Caco-2 (cell line): ENCODE results near the gene MLLT10. TPM values are rescaled to one million over a fixed set of nuclear protein-coding genes. Genes with fewer than 3 reads are reported as not detected.

Experiments used
- BruUV-seq: library from RNA; stranded (reverse); fragments of 400-500 nt; replicated peaks from 2 replicates; lab custom pipeline; 2021; lab: Mats Ljungman, UMichigan
- CTCF ChIA-PET: fragments of 300-600 bp; sonication (Branson Sonifier 250); formaldehyde crosslinking; loops from one replicate; lab custom pipeline; 2022; ENCODE audit warnings: antibody characterized with exemption; lab: Charles Lee
- POLR2A ChIA-PET: fragments of 300-600 bp; sonication (Branson Sonifier 250); formaldehyde crosslinking; loops from one replicate; lab custom pipeline; 2022; ENCODE audit warnings: antibody characterized with exemption; lab: Charles Lee
- DNase-seq, 2 experiments: peaks; one replicate each; pipeline versions ENCODE4 v3.0.0 to v3.0.0-alpha.2; 2020 to 2022
- H3K27me3 ChIP-seq: replicated peaks from 2 replicates; pipeline ENCODE4 v1.6.0; 2011; ENCODE audit warnings: low read length; ENCODE audit not compliant: control insufficient read depth, insufficient read depth
- H3K36me3 ChIP-seq: 2 replicates; pipeline ENCODE4 v1.5.1; 2011; ENCODE audit warnings: low read length; ENCODE audit not compliant: control insufficient read depth, insufficient read depth
- H3K4me1 ChIP-seq: fragments of 250-450 bp; sonication (Bioruptor Pico); 2 replicates; pipeline ENCODE4 v1.5.1; 2020; ENCODE audit warnings: mild to moderate bottlenecking
- H3K4me3 ChIP-seq: 2 replicates; pipeline ENCODE4 v1.5.1; 2011; ENCODE audit warnings: low read depth, mild to moderate bottlenecking, control low read depth, low read length
- H3K9me3 ChIP-seq: fragments of 250-450 bp; sonication (Bioruptor Pico); 2 replicates; pipeline ENCODE4 v1.5.1; 2020; ENCODE audit warnings: mild to moderate bottlenecking, moderate library complexity
- H3K27ac Mint-ChIP-seq: one replicate; pipeline ENCODE4 v1.8.0; 2022; ENCODE audit warnings: mixed read lengths; ENCODE audit not compliant: unreplicated experiment
- H3K27me3 Mint-ChIP-seq: one replicate; pipeline ENCODE4 v1.8.0; 2022; ENCODE audit warnings: mixed read lengths; ENCODE audit not compliant: insufficient read depth, unreplicated experiment
- H3K36me3 Mint-ChIP-seq: one replicate; pipeline ENCODE4 v1.8.0; 2022; ENCODE audit warnings: mild to moderate bottlenecking, mixed read lengths; ENCODE audit not compliant: insufficient read depth, unreplicated experiment
- H3K4me1 Mint-ChIP-seq: one replicate; pipeline ENCODE4 v1.8.0; 2022; ENCODE audit warnings: low read depth, mixed read lengths; ENCODE audit not compliant: unreplicated experiment
- H3K4me3 Mint-ChIP-seq: one replicate; pipeline ENCODE4 v1.8.0; 2022; ENCODE audit warnings: mild to moderate bottlenecking, moderate library complexity, mixed read lengths; ENCODE audit not compliant: unreplicated experiment
- H3K9me3 Mint-ChIP-seq: one replicate; pipeline ENCODE4 v1.8.0; 2022; ENCODE audit warnings: mixed read lengths; ENCODE audit not compliant: unreplicated experiment
- intact Hi-C: fragments of 100-400 bp; cut with micrococcal nuclease; formaldehyde crosslinking; loops from one replicate; pipeline ENCODE4 v1.10.0; 2022; ENCODE audit not compliant: unreplicated experiment
- total RNA-seq: library from RNA; stranded (reverse); gene quantifications from 2 replicates; pipeline ENCODE4 v1.2.3, GENCODE V29; 2022
- TF ChIP-seq, protein P1 (sequence below), 2 experiments: fragments of 200-600 bp in 1 of 2; IDR thresholded peaks; 1 replicate in 1 of 2; 2 replicates in 1 of 2; pipeline versions ENCODE4 v1.5.1 to v1.8.0; 2011 to 2022; ENCODE audit warnings: antibody characterized with exemption in 1 of 2, control low read depth in 1 of 2, inconsistent platforms in 1 of 2, low read depth in 1 of 2, low read length in 1 of 2, mild to moderate bottlenecking in 1 of 2, moderate library complexity in 1 of 2; ENCODE audit not compliant: insufficient read depth in 1 of 2, severe bottlenecking in 1 of 2, unreplicated experiment in 1 of 2

MLLT10 gene
- total RNA-seq, 1 experiment from 2014 or later: 84.3 TPM

DNA sequence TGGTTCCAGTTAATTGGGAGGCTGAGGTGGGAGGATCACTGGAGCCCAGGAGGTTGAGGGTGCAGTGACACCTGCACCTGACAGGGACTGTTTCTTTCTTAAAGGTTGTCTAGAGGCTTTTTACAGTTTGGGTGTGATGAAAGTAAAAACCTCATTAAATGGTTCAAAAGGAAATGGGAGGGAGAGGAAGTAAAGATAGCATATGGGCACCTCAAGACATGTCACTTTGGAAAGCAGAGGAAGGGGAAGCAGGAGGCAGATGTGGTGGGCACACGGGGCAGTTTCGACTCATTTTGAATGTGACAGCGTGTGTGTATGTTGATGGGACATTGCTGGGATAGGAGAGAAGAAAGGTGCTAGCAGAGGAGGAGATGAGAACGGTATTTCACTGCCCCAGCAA, 203.1 kb downstream of the MLLT10 start:
- no TSS peak for BruUV-seq
- peaks cover 69% of the 10 kb centered on the region for H3K36me3 Mint-ChIP-seq
- H3K4me3 Mint-ChIP-seq: no peak overlapping the region
- Histone ChIP-seq H3K27me3 (no peaks in the 10 kb centered on the region), H3K4me3 (no peak overlapping the region), H3K9me3 (no peaks in the 10 kb centered on the region), H3K36me3 (peaks cover 16% of the 10 kb centered on the region), H3K4me1 (no peaks in the 10 kb centered on the region)
- ChIA-PET POLR2A (no interaction called here), CTCF (no interaction called here)
- H3K4me1 Mint-ChIP-seq: no peaks in the 10 kb centered on the region
- DNase-seq: no peak
- intact Hi-C loops: no loop called here
- TF ChIP-seq, protein P1, sequence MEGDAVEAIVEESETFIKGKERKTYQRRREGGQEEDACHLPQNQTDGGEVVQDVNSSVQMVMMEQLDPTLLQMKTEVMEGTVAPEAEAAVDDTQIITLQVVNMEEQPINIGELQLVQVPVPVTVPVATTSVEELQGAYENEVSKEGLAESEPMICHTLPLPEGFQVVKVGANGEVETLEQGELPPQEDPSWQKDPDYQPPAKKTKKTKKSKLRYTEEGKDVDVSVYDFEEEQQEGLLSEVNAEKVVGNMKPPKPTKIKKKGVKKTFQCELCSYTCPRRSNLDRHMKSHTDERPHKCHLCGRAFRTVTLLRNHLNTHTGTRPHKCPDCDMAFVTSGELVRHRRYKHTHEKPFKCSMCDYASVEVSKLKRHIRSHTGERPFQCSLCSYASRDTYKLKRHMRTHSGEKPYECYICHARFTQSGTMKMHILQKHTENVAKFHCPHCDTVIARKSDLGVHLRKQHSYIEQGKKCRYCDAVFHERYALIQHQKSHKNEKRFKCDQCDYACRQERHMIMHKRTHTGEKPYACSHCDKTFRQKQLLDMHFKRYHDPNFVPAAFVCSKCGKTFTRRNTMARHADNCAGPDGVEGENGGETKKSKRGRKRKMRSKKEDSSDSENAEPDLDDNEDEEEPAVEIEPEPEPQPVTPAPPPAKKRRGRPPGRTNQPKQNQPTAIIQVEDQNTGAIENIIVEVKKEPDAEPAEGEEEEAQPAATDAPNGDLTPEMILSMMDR (IDR thresholded peaks at IDR 0.05; ENCODE audit: insufficient read depth in 1 of 2, low read depth in 1 of 2, low read length in 1 of 2, severe bottlenecking in 1 of 2, unreplicated experiment in 1 of 2): no peak
- no peak overlapping the region for H3K27ac Mint-ChIP-seq
- no peaks in the 10 kb centered on the region for H3K9me3 Mint-ChIP-seq
- no peaks in the 10 kb centered on the region for H3K27me3 Mint-ChIP-seq

DNA sequence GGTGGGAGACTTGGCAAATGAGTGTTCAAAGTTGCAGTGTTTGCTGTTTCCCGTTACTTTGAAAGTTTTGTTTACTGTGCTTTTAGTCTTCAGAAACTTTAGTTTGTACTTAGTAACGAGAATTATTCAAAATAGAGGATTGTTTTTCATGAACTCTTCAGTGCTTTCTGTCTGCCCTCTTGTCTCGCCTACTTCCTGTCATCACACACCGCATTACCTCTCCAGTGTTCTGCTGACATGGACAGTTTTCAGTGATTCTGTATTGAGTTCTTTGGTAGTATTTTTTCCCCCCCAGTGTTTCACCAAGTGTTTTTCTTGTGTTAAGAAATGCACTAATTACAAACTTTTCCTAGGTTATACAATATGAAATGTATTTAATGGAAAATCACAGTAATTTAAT, 207.0 kb downstream of the MLLT10 start:
- POLR2A ChIA-PET: no interaction called here
- Histone ChIP-seq H3K9me3 (no peaks in the 10 kb centered on the region), H3K4me1 (no peaks in the 10 kb centered on the region), H3K4me3 (no peak overlapping the region), H3K27me3 (no peaks in the 10 kb centered on the region), H3K36me3 (peaks cover 10% of the 10 kb centered on the region)
- DNase-seq: no peak
- no TSS peak for BruUV-seq
- H3K9me3 Mint-ChIP-seq: no peaks in the 10 kb centered on the region
- no peak overlapping the region for H3K27ac Mint-ChIP-seq
- TF ChIP-seq, protein P1 (IDR thresholded peaks at IDR 0.05; ENCODE audit: insufficient read depth in 1 of 2, low read depth in 1 of 2, low read length in 1 of 2, severe bottlenecking in 1 of 2, unreplicated experiment in 1 of 2): no peak
- no peak overlapping the region for H3K4me3 Mint-ChIP-seq
- intact Hi-C loops: no loop called here
- H3K4me1 Mint-ChIP-seq: no peaks in the 10 kb centered on the region
- no peaks in the 10 kb centered on the region for H3K27me3 Mint-ChIP-seq
- H3K36me3 Mint-ChIP-seq: peaks cover 86% of the 10 kb centered on the region
- CTCF ChIA-PET: no interaction called here

DNA sequence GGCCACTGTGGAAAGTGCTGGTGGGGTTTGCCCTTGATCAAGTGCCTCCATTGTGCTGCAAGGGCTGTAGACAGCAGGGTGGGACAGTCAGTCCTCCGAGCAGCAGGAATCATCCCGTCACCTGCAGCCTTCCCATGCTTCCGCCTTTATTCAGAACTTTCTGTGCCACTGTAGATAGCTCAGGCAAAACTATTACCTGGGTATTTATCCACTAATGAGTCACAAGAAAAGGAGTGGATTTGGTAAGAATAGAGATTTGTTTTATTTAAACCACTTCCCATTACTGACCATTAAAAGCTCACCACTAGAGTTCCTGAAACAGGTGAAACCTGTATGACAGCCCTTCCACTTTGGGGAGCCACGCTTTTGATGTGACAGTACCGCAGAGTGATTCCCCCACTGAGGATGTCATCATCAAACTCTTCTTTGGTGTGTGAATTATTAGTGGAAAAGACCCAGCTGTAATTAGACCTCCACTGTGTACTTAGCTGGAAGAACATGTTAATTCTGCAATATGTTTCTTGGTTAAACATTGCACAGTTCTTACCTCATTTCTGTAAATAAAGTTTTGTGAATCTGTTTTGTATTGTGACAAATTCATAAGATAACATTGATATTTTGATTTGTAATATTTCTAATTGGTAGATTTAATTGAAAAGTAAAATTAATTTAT, 208.8 kb downstream of the MLLT10 start:
- no peaks in the 10 kb centered on the region for H3K9me3 ChIP-seq
- POLR2A ChIA-PET: interaction anchor here (0.6 kb wide), 1 partner anchor 73 kb away, joined by 3 read pairs; no protein-coding TSS in a partner anchor
- H3K9me3 Mint-ChIP-seq: no peaks in the 10 kb centered on the region
- H3K27me3 ChIP-seq: no peaks in the 10 kb centered on the region
- H3K36me3 ChIP-seq: peaks cover 7% of the 10 kb centered on the region; the same call in 1 of the 2 replicates
- peaks cover 6% of the 10 kb centered on the region for H3K4me1 Mint-ChIP-seq
- intact Hi-C loops: no loop called here
- no peaks in the 10 kb centered on the region for H3K27me3 Mint-ChIP-seq
- TF ChIP-seq, protein P1 (IDR thresholded peaks at IDR 0.05; ENCODE audit: insufficient read depth in 1 of 2, low read depth in 1 of 2, low read length in 1 of 2, severe bottlenecking in 1 of 2, unreplicated experiment in 1 of 2): no peak
- H3K4me1 ChIP-seq: no peaks in the 10 kb centered on the region
- H3K4me3 Mint-ChIP-seq: no peak overlapping the region
- CTCF ChIA-PET: no interaction called here
- no TSS peak for BruUV-seq
- no peak overlapping the region for H3K27ac Mint-ChIP-seq
- H3K4me3 ChIP-seq: no peak overlapping the region
- DNase-seq: no peak
- H3K36me3 Mint-ChIP-seq: peaks cover 90% of the 10 kb centered on the region
